ENCODE data around the gene RETREG3.

RETREG3 gene

DNA sequence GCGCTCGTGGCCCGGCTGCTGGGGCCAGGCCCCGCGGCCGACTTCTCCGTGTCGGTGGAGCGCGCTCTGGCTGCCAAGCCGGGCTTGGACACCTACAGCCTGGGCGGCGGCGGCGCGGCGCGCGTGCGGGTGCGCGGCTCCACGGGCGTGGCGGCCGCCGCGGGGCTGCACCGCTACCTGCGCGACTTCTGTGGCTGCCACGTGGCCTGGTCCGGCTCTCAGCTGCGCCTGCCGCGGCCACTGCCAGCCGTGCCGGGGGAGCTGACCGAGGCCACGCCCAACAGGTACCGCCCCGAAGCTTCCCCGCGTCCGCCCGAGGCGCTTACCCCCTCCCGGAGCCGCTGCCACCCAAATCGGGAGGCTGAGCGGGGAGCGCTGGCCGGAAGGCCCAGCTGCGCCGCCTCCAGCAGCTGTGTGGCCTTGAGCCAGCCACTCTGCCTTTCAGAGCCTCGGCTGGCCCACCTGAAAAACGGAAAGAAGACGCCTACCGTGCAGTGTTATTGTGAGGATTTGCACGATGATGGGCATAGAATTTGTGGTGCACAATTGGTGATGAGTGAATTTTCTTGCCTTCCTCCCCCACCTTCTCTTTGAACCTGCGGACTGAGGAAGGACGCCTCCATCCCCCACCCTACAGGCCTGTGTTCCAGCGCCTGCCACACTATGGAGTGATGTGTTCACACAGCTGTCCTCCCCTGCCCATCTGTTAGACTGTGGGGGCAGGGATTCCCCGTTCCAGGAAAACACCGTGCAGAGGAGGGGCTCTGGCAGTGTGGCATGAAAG, 72.6 kb downstream of the RETREG3 start:
- TF ChIP-seq CTCF (conservative IDR thresholded peaks at IDR 0.05) = no peak
- H3K27ac ChIP-seq = peak overlapping the region; percentile 86

DNA sequence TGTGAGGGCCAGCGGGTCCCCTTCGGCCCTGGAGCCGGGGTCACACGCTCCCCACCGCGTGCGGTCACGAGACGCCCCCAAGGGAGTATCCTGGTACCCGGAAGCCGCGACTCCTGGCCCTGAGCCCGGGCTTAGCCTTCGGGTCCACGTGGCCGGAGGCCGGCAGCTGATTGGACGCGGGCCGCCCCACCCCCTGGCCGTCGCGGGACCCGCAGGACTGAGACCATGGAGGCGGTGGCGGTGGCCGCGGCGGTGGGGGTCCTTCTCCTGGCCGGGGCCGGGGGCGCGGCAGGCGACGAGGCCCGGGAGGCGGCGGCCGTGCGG, 73.2 kb downstream of the RETREG3 start, which contains the start of gene NAGLU:
TSS of gene NAGLU (plus strand) at position 194 of the 324 bp plus-strand sequence. CDS start at position 226, 32 bp downstream.
- H3K27ac ChIP-seq = peak within 1 kb of the TSS; percentile 86
- TF ChIP-seq CTCF (conservative IDR thresholded peaks at IDR 0.05) = no peak

GRCh38 chr17:42535155-42536047, 73.8 kb downstream of the RETREG3 start:
- H3K27ac ChIP-seq = peak overlapping the region; percentile 86
- no peak for TF ChIP-seq CTCF (conservative IDR thresholded peaks at IDR 0.05)

DNA sequence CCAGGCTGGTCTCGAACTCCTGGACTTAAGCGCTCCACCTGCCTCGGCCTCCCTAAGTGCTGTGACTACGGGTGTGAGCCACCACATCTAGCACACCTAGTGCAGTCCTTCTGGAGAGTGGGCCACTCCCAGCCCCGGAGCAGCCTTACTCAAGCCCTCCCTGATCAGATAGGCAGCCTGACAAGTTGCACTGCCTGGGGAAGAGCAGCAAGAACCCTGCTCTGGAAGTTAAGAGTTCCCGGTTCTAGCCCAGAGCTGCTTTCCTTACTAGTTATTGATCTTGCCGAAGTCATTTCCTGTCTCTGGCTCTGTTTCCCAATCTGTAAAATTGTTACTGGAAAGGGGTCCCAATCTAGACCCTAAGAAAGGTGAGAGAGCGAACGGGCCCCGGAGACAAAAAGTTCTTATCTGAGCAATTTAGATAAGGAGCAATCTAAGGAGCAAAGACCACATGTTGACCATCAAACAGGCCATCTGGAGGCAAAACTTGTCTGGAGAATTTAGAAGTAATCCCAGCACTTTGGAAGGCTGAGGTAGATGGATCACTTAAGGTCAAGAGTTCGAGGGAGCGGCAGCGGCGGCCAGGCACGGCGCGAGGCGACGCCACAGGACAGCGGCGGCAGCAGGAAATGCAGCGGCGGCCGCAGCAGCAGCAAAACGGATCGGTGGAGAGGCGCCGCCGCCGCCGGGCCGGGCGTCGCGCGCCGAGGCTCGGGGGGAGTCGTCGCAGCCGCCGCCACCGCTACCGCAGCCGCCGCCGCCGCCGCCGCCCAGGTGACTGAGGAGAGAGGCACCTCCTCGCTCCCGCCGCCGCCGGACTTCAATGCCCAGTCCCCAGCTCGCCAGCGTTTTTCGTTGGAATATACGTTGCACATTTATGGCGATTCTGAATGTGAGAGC, 77.5 kb downstream of the RETREG3 start:
- TF ChIP-seq CTCF (conservative IDR thresholded peaks at IDR 0.05) = peak; percentile 51
- peak overlapping the region; percentile 48; the same call in 1 of the 2 replicates for H3K27ac ChIP-seq

DNA sequence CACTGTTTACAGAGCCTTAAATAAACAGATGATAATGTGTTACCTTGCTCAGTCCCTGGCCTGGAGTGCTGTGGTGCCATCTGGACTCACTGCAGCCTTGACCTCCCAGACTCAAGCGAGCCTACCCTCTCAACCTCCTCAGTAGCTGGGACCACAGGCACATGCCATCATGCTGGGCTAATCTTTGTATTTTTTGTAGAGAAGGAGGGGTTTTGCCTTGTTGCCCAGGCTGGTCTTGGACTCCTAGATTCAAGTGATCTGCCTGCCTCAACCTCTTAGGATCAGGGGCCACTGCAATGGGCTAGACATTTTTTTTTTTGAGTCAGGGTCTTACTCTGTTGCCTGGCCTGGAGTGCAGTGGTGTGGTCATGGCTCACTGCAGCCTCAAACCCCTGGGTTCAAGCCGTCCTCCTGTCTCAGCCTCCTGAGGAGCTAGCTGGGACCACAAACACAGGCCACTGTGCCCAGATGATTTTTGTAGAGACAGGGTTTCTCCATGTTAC, 78.2 kb downstream of the RETREG3 start:
- H3K27ac ChIP-seq = peak overlapping the region; percentile 19; the same call in 1 of the 2 replicates
- no peak for TF ChIP-seq CTCF (conservative IDR thresholded peaks at IDR 0.05)
